ENCODE results near the gene SMOC2. TPM values are rescaled to one million over a fixed set of nuclear protein-coding genes. Genes with fewer than 3 reads are reported as not detected.

SMOC2 gene
- total RNA-seq, 3 donors from 2014 or later (not counting 1 experiment from before 2014, with no cell fraction given): not detected

DNA sequence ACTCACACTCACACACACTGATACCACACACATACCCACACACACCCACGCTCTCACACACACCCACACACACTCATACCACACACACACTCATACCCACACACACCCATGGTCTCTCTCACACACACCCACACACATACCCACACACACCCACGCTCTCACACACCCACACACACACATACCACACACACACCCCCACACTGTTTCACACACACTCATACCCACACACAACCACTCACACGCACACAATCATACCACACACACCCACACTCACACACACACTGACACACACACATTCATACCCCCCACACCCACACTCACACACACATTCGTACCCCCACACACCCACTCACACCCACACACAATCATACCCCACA lies 158.1 kb downstream of the SMOC2 start:
- Histone ChIP-seq H3K4me1 (ENCODE audit: control insufficient read depth, insufficient read depth, low read length) (no peaks in the 10 kb centered on the region), H3K36me3 (ENCODE audit: control insufficient read depth, insufficient read depth, low read length) (no peaks in the 10 kb centered on the region), H3K9me3 (ENCODE audit: control insufficient read depth, insufficient read depth, low read length) (no peaks in the 10 kb centered on the region), H3K4me3 (ENCODE audit: low read length) (no peak overlapping the region), H3K27ac (ENCODE audit: low read length) (no peak overlapping the region), H3K27me3 (ENCODE audit: control insufficient read depth, insufficient read depth, low read length) (no peaks in the 10 kb centered on the region)
- Mint-ChIP-seq H3K4me3 (no peak overlapping the region), H3K9me3 (peaks cover 0 to 5% of the 10 kb centered on the region in 2 donors), H3K27ac (peak overlapping the region in 1 of 2 donors; percentile 83), H3K36me3 (no peaks in the 10 kb centered on the region), H3K4me1 (peaks cover 0 to 9% of the 10 kb centered on the region in 2 donors), H3K27me3 (ENCODE audit: low read depth in 2 of 2) (no peaks in the 10 kb centered on the region)
- TF ChIP-seq CTCF (IDR thresholded peaks at IDR 0.05): no peak
- DNase-seq: no peak
- 86% methylated on average over 4 of the region's 4 CpGs for WGBS (ENCODE audit: insufficient coverage)
- ATAC-seq: peak in 1 of 3 donors; percentile 42
- intact Hi-C loops (cut with micrococcal nuclease): no loop called here

GRCh38 chr6:168599769-168600330 lies 158.9 kb downstream of the SMOC2 start:
- H3K4me3 Mint-ChIP-seq: no peak overlapping the region
- Histone ChIP-seq H3K4me1 (ENCODE audit: control insufficient read depth, insufficient read depth, low read length) (no peaks in the 10 kb centered on the region), H3K9me3 (ENCODE audit: control insufficient read depth, insufficient read depth, low read length) (no peaks in the 10 kb centered on the region), H3K4me3 (ENCODE audit: low read length) (no peak overlapping the region), H3K27me3 (ENCODE audit: control insufficient read depth, insufficient read depth, low read length) (no peaks in the 10 kb centered on the region), H3K36me3 (ENCODE audit: control insufficient read depth, insufficient read depth, low read length) (no peaks in the 10 kb centered on the region), H3K27ac (ENCODE audit: low read length) (no peak overlapping the region)
- intact Hi-C loops (cut with micrococcal nuclease): no loop called here
- no peak for DNase-seq
- H3K4me1 Mint-ChIP-seq: peaks cover 0 to 9% of the 10 kb centered on the region in 2 donors
- H3K9me3 Mint-ChIP-seq: peaks cover 0 to 5% of the 10 kb centered on the region in 2 donors
- peak overlapping the region in 1 of 2 donors; percentile 83 for H3K27ac Mint-ChIP-seq
- 92% methylated on average over 11 of the region's 11 CpGs for WGBS (ENCODE audit: insufficient coverage)
- no peak for ATAC-seq
- TF ChIP-seq CTCF (IDR thresholded peaks at IDR 0.05): no peak
- H3K36me3 Mint-ChIP-seq: no peaks in the 10 kb centered on the region
- H3K27me3 Mint-ChIP-seq (ENCODE audit: low read depth in 2 of 2): peaks cover 0 to 5% of the 10 kb centered on the region in 2 donors

- Histone ChIP-seq H3K27me3 (ENCODE audit: control insufficient read depth, insufficient read depth, low read length) (no peaks in the 10 kb centered on the region), H3K36me3 (ENCODE audit: control insufficient read depth, insufficient read depth, low read length) (no peaks in the 10 kb centered on the region), H3K9me3 (ENCODE audit: control insufficient read depth, insufficient read depth, low read length) (no peaks in the 10 kb centered on the region), H3K4me3 (ENCODE audit: low read length) (no peak overlapping the region), H3K27ac (ENCODE audit: low read length) (no peak overlapping the region), H3K4me1 (ENCODE audit: control insufficient read depth, insufficient read depth, low read length) (no peaks in the 10 kb centered on the region)
- peaks cover 0 to 8% of the 10 kb centered on the region in 2 donors for H3K27me3 Mint-ChIP-seq (ENCODE audit: low read depth in 2 of 2)
- no peak for ATAC-seq
- H3K36me3 Mint-ChIP-seq: no peaks in the 10 kb centered on the region
- DNase-seq: no peak
- no peak for TF ChIP-seq CTCF (IDR thresholded peaks at IDR 0.05)
- peaks cover 0 to 9% of the 10 kb centered on the region in 2 donors for H3K4me1 Mint-ChIP-seq
- intact Hi-C loops (cut with micrococcal nuclease): no loop called here
- H3K9me3 Mint-ChIP-seq: peaks cover 0 to 5% of the 10 kb centered on the region in 2 donors
- no peak overlapping the region for H3K27ac Mint-ChIP-seq
- H3K4me3 Mint-ChIP-seq: no peak overlapping the region
- whole genome bisulfite sequencing (ENCODE audit: insufficient coverage): 92% methylated on average over 10 of the region's 11 CpGs
Measured at GRCh38 chr6:168600381-168600780, 159.4 kb downstream of the SMOC2 start.

- H3K27ac Mint-ChIP-seq: no peak overlapping the region
- H3K9me3 Mint-ChIP-seq: peaks cover 0 to 5% of the 10 kb centered on the region in 2 donors
- no peak overlapping the region for H3K4me3 Mint-ChIP-seq
Measured at GRCh38 chr6:168601111-168601510, 160.1 kb downstream of the SMOC2 start.

More at GRCh38 chr6:168601111-168601510, 160.1 kb downstream of the SMOC2 start:
- WGBS (ENCODE audit: insufficient coverage): 96% methylated on average over 17 of the region's 17 CpGs
- Mint-ChIP-seq H3K27me3 (ENCODE audit: low read depth in 2 of 2) (peaks cover 0 to 8% of the 10 kb centered on the region in 2 donors), H3K4me1 (peaks cover 0 to 9% of the 10 kb centered on the region in 2 donors), H3K36me3 (no peaks in the 10 kb centered on the region)
- ATAC-seq (no peak), DNase-seq (no peak)
- H3K27ac ChIP-seq (ENCODE audit: low read length): no peak overlapping the region
- intact Hi-C loops (cut with micrococcal nuclease): no loop called here
- no peaks in the 10 kb centered on the region for H3K9me3 ChIP-seq (ENCODE audit: control insufficient read depth, insufficient read depth, low read length)
- no peaks in the 10 kb centered on the region for H3K4me1 ChIP-seq (ENCODE audit: control insufficient read depth, insufficient read depth, low read length)
- no peak for TF ChIP-seq CTCF (IDR thresholded peaks at IDR 0.05)
- no peaks in the 10 kb centered on the region for H3K27me3 ChIP-seq (ENCODE audit: control insufficient read depth, insufficient read depth, low read length)
- no peaks in the 10 kb centered on the region for H3K36me3 ChIP-seq (ENCODE audit: control insufficient read depth, insufficient read depth, low read length)
- no peak overlapping the region for H3K4me3 ChIP-seq (ENCODE audit: low read length)
